AG04449 (cell line): ENCODE results near the gene EPHB2.

Source experiments
- CTCF ChIA-PET: fragments of 350-600 bp; formaldehyde crosslinking; extraction: SDS; loops from one replicate; lab custom pipeline; 2021; ENCODE audit warnings: antibody characterized with exemption; lab: Yijun Ruan, JAX
- POLR2A ChIA-PET: fragments of 400-600, 350-600 bp; formaldehyde crosslinking; extraction: SDS; loops from one replicate; lab custom pipeline; 2020; ENCODE audit warnings: antibody characterized with exemption, inconsistent platforms; lab: Yijun Ruan, JAX
- DNase-seq: peaks from one replicate; pipeline ENCODE4 v3.0.0-alpha.2; 2010; ENCODE audit warnings: low read depth, low spot score
- H3K4me3 ChIP-seq: 2 replicates; pipeline ENCODE4 v1.5.1; 2011; ENCODE audit warnings: low read depth, mild to moderate bottlenecking, control low read depth, low read length
- CTCF ChIP-seq: IDR thresholded peaks from one replicate; pipeline ENCODE4 v1.5.1; 2011; ENCODE audit warnings: mild to moderate bottlenecking, moderate library complexity, low read length, control low read depth, inconsistent platforms; ENCODE audit not compliant: insufficient read depth; ENCODE audit errors: missing control alignments

EPHB2 gene

GRCh38 chr1:22962558-22962957 lies 251.9 kb downstream of the EPHB2 start:
- no peak for TF ChIP-seq CTCF
- POLR2A ChIA-PET: no interaction called here
- CTCF ChIA-PET: interaction anchor here (0.9 to 7.8 kb wide), 5 partner anchors 10 to 289 kb away, joined by 3 to 96 read pairs (median 9); partner anchors contain the start of gene LACTBL1
- DNase-seq: no peak
- H3K4me3 ChIP-seq: no peak overlapping the region

- ChIA-PET POLR2A (no interaction called here), CTCF (interaction anchor here (0.6 to 7.8 kb wide), 8 partner anchors 11 to 297 kb away, joined by 3 to 96 read pairs (median 11); partner anchors contain the start of gene LACTBL1)
- H3K4me3 ChIP-seq: no peak overlapping the region
These were observed 252.5 kb downstream of the EPHB2 start for GRCh38 chr1:22963044-22963677.

GRCh38 chr1:22966309-22966708 lies 255.7 kb downstream of the EPHB2 start:
- POLR2A ChIA-PET: no interaction called here
- CTCF ChIA-PET: interaction anchor here (1.0 to 7.8 kb wide), 5 partner anchors 8 to 547 kb away, joined by 3 to 96 read pairs (median 30); partner anchors contain the start of gene LACTBL1
- no peak overlapping the region for H3K4me3 ChIP-seq
- no peak for DNase-seq
- TF ChIP-seq CTCF: no peak

More at GRCh38 chr1:22963044-22963677, 252.5 kb downstream of the EPHB2 start:
- no peak for DNase-seq
- TF ChIP-seq CTCF: no peak

- H3K4me3 ChIP-seq: no peak overlapping the region
- ChIA-PET CTCF (interaction anchor here (7.8 kb wide), 1 partner anchor 294 kb away, joined by 96 read pairs; no protein-coding TSS in a partner anchor), POLR2A (no interaction called here)
- no peak for DNase-seq
- TF ChIP-seq CTCF: no peak
These were observed 257.2 kb downstream of the EPHB2 start for GRCh38 chr1:22967833-22968232.

GRCh38 chr1:22969304-22969709 lies 258.7 kb downstream of the EPHB2 start:
- TF ChIP-seq CTCF: no peak
- ChIA-PET CTCF (no interaction called here), POLR2A (no interaction called here)
- DNase-seq: peak; percentile 23
- H3K4me3 ChIP-seq: no peak overlapping the region

- H3K4me3 ChIP-seq: no peak overlapping the region
- ChIA-PET CTCF (interaction anchor here (0.8 to 1.4 kb wide), 3 partner anchors 129 to 331 kb away, joined by 3 read pairs; no protein-coding TSS in a partner anchor), POLR2A (no interaction called here)
- TF ChIP-seq CTCF: no peak
- DNase-seq: no peak
These were observed 259.5 kb downstream of the EPHB2 start for GRCh38 chr1:22970096-22970495.
